ENCODE data around the gene LCN12. TPM values are rescaled to one million over a fixed set of nuclear protein-coding genes. Genes with fewer than 3 reads are reported as not detected.

LCN12 gene
- total RNA-seq, 1 experiment from 2014 or later: 2.1 TPM

DNA sequence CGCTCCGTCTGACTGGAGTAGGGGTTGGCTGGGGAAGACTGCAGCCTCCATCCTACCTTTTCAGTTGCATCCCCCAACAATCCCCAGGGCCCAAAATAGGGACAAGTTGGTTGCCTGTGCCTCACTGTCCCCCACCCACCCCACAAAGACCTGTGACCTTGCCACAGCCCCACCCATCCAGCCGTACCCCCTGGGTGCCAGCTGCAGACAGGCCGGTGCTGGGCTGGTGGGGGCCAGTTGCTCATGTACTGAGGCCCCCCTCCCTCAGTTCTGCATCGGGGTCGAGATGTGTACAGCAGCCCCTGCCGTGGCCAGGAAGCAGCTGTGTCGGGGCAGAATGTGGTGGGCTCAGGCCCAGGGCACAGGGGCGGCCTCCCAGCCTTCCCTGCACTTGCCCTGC is 31.1 kb downstream of the LCN12 start:
- H3K4me3 Mint-ChIP-seq: no peak overlapping the region
- H3K9me3 Mint-ChIP-seq: no peaks in the 10 kb centered on the region
- no CpG with 5 or more reads among the region's 9 CpGs for WGBS (ENCODE audit: extremely low coverage, insufficient read length, low lambda C conversion rate)

More for the DNA sequence above, 31.1 kb downstream of the LCN12 start:
- peaks cover 0 to 8% of the 10 kb centered on the region in 2 experiments; a peak in 2 of 4 replicates for H3K4me1 Mint-ChIP-seq
- H3K18ac ChIP-seq (ENCODE audit: insufficient read length, low read depth, low read length): no peak overlapping the region
- no peak overlapping the region for H4K91ac ChIP-seq (ENCODE audit: insufficient read length, low read depth, low read length)
- no peak for DNase-seq
- H2BK20ac ChIP-seq (ENCODE audit: low read depth, low read length, poor library complexity, severe bottlenecking): no peak overlapping the region
- H3K4ac ChIP-seq (ENCODE audit: low read depth, low read length): no peak overlapping the region
- peaks cover 0 to 3% (median 0%) of the 10 kb centered on the region in 3 experiments; a peak in 1 of 7 replicates for H3K36me3 Mint-ChIP-seq (ENCODE audit: insufficient read depth in 1 of 3, low read depth in 3 of 3)
- no peak overlapping the region for H3K27ac Mint-ChIP-seq
- no peaks in the 10 kb centered on the region for H3K27me3 ChIP-seq (ENCODE audit: insufficient read depth, low read length)
- H2AFZ ChIP-seq (ENCODE audit: low read length): no peak overlapping the region
- no peaks in the 10 kb centered on the region for H4K20me1 ChIP-seq (ENCODE audit: control insufficient read depth, insufficient read depth, insufficient read length)
- H3K27ac ChIP-seq (ENCODE audit: insufficient read length, low read depth, low read length): no peak overlapping the region
- no peak overlapping the region for H3K23ac ChIP-seq (ENCODE audit: insufficient read length, low read depth, low read length)
- no peak overlapping the region for H3K9ac ChIP-seq (ENCODE audit: extremely low read depth, insufficient read length, low read length)
- no peak overlapping the region for H2BK120ac ChIP-seq (ENCODE audit: low read depth, low read length, poor library complexity, severe bottlenecking)
- H2BK5ac ChIP-seq (ENCODE audit: insufficient read length, low read length): no peak overlapping the region
- peaks cover 3% of the 10 kb centered on the region for H3K23me2 ChIP-seq (ENCODE audit: insufficient read length, low read depth, low read length, poor library complexity, severe bottlenecking)
- H3K79me2 ChIP-seq (ENCODE audit: insufficient read depth, low read length): no peaks in the 10 kb centered on the region
- no peak overlapping the region for H2BK12ac ChIP-seq (ENCODE audit: insufficient read length, low read depth, low read length)
- H2BK15ac ChIP-seq (ENCODE audit: low read depth, low read length): no peak overlapping the region
- H3K79me1 ChIP-seq (ENCODE audit: insufficient read depth, low read depth, low read length, poor library complexity, severe bottlenecking): no peaks in the 10 kb centered on the region
- H3K9me3 ChIP-seq (ENCODE audit: control insufficient read depth, low read depth, low read length): no peaks in the 10 kb centered on the region
- H3K27me3 Mint-ChIP-seq (ENCODE audit: low read depth): peaks cover 4% of the 10 kb centered on the region
- H3K14ac ChIP-seq (ENCODE audit: insufficient read depth, low read length): no peak overlapping the region
- H4K5ac ChIP-seq (ENCODE audit: insufficient read length, low read depth, low read length): no peak overlapping the region
- no peak overlapping the region for H2AK5ac ChIP-seq (ENCODE audit: insufficient read length, low read length)
- TF ChIP-seq, protein P1, sequence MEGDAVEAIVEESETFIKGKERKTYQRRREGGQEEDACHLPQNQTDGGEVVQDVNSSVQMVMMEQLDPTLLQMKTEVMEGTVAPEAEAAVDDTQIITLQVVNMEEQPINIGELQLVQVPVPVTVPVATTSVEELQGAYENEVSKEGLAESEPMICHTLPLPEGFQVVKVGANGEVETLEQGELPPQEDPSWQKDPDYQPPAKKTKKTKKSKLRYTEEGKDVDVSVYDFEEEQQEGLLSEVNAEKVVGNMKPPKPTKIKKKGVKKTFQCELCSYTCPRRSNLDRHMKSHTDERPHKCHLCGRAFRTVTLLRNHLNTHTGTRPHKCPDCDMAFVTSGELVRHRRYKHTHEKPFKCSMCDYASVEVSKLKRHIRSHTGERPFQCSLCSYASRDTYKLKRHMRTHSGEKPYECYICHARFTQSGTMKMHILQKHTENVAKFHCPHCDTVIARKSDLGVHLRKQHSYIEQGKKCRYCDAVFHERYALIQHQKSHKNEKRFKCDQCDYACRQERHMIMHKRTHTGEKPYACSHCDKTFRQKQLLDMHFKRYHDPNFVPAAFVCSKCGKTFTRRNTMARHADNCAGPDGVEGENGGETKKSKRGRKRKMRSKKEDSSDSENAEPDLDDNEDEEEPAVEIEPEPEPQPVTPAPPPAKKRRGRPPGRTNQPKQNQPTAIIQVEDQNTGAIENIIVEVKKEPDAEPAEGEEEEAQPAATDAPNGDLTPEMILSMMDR (conservative IDR thresholded peaks at IDR 0.05): no peak
- no peak overlapping the region for H3T11ph ChIP-seq (ENCODE audit: low read length)
- no peak overlapping the region for H4K8ac ChIP-seq (replicated peaks; ENCODE audit: insufficient read length, low read depth, low read length)
- no peak overlapping the region for H3K56ac ChIP-seq (ENCODE audit: insufficient read length, low read depth, low read length)
- no peaks in the 10 kb centered on the region; the same call in 1 of the 2 replicates for H3K4me1 ChIP-seq (ENCODE audit: insufficient read depth, low read length)
- no peak overlapping the region for H3K4me2 ChIP-seq (ENCODE audit: insufficient read depth, insufficient read length, low read length)
